NCI-H2081 treated with DMSO at 0.1 percent for 48 hours (cell line): ENCODE measurements around the gene HIRIP3.
A peak's percentile ranks its signal among the peaks of the same experiment; 100 is the strongest.
"Not testable (repeated sequence)": the region's sequence is repeated elsewhere in the genome, so short reads cannot be mapped to it uniquely, and the experiment has no call there.

ENCODE experiments used
- DNase-seq: peaks from one replicate; lab custom pipeline; 2025; lab: John Stamatoyannopoulos, UW

The HIRIP3 gene, protein sequence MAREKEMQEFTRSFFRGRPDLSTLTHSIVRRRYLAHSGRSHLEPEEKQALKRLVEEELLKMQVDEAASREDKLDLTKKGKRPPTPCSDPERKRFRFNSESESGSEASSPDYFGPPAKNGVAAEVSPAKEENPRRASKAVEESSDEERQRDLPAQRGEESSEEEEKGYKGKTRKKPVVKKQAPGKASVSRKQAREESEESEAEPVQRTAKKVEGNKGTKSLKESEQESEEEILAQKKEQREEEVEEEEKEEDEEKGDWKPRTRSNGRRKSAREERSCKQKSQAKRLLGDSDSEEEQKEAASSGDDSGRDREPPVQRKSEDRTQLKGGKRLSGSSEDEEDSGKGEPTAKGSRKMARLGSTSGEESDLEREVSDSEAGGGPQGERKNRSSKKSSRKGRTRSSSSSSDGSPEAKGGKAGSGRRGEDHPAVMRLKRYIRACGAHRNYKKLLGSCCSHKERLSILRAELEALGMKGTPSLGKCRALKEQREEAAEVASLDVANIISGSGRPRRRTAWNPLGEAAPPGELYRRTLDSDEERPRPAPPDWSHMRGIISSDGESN

DNA sequence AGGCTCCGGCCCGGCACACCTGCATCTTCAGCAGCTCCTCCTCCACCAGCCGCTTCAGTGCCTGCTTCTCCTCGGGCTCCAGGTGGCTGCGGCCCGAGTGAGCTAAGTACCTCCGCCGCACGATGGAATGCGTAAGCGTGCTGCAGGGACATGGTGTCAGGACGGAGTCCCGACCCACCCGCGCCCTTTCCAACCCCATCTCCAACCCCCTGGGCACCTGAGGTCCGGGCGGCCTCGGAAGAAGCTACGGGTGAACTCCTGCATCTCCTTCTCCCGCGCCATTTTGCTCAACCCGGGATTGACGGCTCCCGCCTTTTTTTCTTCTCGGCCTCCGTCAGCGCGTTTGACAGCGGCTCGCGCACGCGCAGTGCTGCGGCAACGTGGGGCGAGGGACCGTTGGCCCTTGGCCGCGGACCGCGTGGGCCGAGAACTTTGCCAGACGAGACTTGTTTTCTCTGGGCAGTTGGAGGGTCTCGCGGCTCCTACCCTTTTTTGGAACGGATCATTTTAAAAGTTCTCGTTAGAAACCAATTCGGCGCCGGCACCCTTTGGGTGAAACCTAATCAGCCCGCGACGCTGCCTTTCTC lies at the start of gene HIRIP3:
Gene HIRIP3 (minus strand): TSS at position 294 of the 587 bp plus-strand sequence. CDS start 12 bp downstream, at position 282.
- peak; percentile 26 for DNase-seq

DNA sequence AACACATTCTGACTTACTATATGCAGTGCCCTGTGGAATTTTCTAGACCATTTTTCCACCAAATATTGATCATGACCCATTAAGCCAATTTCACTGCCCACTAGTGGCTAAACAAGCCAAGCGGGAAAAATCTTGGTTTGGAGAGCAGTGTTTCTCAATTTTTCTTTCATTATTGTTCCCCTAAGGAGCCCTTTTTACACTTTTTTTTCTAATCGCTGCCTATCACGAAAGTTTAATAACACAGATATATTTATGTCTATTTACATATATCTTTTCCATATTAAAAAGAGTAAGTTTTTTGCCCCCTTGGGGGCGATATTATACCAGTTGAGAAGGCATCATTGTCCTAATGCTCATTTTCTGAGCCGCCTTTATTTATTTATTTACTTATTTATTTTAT lies 46.4 kb upstream of the HIRIP3 start:
- DNase-seq: no peak

DNA sequence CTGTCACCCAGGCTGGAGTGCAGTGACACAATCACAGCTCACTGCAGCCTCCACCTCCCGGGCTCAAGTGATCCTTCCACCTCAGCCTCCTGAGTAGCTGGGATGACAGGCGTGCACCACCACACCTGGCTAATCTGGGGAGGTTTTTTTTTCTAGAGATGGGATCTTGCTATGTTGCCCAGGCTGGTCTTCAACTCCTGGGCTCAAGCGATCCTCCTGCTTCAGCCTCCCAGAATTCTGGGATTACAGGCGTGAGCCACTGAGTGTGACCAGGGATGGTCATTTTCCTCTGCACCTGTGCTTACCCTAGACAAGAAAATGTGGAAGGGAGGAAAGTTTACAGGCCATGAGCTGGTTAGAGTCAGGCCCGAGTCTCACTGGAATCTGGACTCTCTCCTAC lies 45.3 kb upstream of the HIRIP3 start:
- not testable (repeated sequence) for DNase-seq

DNA sequence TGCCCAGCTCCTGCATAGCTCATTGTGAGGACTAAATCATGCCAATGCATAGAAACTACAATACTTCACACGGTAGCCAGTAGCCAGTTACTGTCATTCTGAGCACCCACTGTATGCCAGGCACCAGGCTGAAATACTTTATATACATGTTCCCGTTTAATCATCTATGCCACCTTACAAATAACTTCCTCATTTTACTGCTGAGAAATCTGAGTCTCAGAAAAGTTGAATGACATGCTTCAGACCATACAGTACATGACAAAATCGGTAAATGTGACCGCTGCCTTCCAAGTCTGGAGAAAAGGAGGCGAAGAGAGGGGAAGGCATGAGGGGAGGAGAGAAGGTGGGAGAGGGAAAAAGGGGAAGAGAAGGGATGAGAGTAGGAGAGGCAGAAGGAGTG lies 44.8 kb upstream of the HIRIP3 start:
- no peak for DNase-seq

DNA sequence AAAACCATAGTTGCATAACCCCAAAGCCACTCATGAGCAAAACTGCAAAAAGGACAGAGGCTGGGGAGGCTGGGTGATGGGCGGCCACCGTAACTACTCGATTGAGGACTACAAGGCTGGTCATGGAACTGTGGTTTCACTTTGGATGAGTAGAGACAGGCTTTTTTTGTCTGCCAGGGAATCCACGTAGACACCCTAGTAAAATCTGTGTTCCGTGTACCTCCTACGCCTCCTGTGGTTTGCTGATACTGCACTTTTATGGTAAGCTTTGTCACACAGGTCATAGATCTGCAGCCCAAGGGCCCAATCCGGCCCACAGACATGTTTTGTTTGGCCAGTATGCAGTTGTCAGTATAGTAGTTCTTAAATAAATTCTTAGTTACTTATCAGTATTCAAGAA lies 37.9 kb upstream of the HIRIP3 start:
- no peak for DNase-seq

DNA sequence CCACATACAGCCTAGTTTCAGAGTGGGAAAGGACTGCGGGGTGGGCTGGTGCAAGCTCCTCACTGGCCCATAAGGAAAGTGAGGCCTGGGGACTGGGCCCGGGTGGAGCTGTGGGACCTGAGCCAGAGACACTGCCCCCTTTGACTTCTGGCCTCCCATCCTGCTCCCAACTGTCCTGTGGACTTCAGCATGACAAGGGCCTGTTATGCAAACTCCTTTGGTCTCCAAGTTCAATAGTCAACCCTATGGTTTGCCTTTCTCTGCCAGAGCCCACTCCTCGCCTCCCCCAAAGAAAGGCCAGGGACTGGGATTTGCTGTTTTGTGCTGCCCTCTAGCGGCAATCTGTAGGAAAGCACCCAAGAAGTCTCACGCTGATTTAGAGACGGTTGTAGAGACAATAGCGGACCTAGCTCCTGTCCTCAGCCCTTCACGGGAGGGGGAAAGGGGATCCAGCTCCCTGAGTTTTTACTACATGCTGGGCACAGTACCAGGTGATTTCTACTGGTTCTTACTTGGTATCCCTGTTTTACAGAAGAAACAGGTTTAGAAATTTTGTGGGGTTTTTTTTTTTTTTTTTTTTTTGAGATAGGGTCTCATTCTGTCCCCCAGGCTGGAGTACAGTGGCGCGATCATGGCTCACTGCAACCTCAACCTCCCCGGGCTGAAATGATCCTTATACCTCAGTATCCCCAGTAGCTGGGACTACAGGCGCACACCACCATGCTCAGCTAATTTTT lies 36.8 kb upstream of the HIRIP3 start:
- DNase-seq: no peak

DNA sequence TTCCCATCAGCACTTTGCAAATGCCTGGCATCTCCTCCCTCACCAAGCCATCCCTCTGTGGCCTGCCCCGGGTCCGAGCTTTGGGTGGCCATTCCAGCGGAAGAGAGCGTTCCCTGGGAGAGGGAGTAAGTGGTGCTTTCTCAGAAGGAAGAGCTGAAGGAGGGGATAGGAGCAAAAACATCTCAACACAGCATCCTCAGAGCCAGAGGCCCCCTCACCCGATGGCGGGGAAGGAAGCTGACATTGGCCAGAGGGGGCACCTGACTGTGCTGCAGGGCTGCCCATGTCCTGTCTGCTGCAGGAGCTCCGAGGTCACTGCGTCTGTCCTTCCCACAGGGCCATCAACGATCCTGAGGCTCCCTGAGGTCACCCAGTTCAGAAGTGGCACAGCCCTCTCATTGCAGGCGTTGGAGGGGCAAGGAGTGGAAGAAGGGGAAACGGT lies 36.1 kb upstream of the HIRIP3 start:
- DNase-seq: no peak

DNA sequence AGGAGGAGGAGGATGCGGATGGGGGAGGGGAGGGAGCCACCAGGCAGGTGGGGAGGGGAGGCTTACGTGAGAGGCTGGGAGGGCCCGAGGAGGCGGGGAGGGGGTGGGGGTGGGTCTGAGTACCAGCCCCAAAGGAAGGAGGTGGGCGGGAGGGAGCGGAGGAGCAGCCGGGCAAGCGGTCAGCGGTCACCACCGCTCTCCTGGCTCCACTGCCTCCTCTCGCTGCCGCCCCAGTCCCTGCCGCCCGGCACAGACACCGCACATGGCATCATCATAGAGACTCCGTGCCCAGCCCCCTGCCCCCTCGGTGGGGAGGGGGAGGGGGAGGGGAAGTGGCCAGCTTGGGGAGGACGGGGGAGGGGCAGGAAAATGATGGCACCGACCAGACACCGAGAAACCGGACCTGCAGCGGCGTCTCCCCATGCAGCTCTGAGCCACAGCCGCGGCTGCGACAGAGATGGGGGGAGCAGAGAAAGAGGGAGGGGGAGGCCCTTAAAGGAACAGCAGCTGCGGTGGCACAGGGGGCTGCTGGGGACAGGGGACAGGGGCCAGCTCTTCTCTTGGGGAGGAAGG lies 35.5 kb upstream of the HIRIP3 start, which contains the start of gene TLCD3B:
Gene TLCD3B (minus strand): TSS at position 431 of the 573 bp plus-strand sequence. CDS start 744 bp downstream, outside the sequence.
- no peak for DNase-seq

DNA sequence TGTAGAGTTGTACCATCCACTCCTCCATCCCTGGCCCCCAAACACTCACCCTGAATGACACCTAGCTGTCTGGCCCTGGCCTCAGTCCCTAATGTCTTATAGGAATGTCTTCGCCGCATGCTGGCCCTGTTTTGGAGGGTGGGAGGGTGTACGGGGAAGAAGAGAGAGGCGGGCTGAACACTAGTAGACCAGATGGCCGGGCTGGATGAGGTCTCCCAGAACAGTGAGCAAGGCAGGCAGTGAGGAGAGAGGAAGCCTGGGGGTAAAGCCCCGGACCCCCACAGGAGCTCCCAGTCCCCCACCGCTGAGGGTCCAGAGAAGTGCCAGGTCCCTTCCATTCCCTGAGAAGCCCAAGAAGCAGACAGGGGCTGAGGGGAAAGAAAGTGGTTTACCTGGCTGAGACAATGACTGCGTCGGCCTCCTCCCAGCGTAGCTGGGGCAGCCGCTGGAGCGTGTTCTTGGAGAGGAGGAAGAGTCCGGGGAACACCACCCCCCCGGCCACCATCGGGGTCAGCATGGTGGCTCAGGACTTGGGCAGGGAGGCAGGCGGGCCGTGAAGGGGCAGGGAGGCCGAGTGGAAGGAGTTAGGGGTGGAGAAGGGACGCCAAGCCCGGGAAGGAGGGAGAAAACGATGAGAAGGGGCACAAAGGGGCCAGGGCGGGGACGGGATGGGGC lies 34.7 kb upstream of the HIRIP3 start:
- DNase-seq: no peak

DNA sequence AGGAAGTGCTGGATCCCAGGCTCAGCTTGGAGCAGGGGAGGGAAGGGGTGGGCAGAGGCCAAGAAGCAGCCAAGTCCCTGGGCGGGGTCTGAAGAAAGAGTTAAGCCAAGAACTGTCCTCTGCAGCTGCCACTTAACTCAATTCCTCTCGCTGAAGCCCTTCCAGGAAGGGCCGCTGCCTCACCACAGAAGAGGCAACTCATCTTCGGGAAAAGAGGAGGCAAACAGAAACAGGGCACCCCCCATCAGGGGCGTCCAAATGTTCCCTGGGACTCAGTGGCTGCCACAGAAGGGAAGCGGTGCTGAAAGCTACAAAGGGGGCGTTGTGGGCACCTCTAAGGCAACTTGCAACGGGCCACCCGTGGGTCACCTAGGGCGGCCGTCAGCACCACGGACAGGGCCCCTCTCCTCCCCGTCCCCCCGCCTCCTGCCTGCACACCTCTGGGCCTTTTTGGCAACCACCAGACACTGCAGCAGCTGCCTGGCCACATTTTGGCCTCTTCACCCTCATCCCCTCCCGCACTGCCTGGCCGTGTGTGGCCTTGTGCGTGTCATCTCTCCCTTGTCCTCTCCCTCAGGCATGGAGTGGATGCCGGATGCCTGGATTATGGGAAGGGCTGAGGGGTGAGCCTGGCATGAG lies 33.1 kb upstream of the HIRIP3 start:
- no peak for DNase-seq

DNA sequence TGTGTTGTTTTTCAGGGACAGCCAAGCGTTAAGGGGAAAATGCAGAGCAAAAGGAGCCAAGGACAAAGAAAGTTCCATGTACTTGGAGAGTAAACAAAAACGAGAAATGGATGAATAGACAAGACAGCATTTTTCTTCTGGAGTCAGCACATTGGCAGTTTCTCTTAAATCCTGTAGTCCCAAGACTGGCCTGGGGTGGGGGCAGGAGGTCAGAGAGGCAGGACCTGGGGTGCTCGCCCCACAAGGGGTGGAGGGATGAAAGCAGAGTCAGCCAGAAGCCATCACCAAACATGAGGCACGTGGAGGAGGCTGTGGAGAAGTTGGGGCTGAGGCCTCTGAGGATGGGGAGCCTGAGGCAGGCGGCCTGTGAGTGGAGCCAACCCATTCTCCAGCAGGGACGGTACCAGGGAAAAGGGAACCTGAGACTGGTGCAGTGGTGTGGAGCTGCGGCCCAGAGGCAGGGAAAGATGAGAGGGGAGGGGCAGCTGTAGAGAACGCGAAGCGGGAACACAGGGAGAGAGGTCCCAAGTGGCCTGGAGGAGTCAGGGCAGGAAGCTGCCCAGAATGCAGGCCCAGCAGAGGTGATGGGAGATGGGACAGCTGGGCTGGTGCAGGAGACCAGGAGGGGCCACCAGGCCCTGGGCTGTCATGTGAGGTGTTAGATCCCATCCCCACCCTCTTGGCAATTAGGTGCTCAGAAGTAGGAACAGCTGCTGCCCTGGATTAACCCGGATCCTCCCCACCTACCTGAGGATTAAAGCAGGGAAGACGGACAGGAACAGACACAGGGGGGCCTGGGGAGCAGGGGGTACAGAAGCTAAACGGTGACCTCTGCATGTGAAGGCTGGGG lies 32.4 kb upstream of the HIRIP3 start:
- DNase-seq: no peak

DNA sequence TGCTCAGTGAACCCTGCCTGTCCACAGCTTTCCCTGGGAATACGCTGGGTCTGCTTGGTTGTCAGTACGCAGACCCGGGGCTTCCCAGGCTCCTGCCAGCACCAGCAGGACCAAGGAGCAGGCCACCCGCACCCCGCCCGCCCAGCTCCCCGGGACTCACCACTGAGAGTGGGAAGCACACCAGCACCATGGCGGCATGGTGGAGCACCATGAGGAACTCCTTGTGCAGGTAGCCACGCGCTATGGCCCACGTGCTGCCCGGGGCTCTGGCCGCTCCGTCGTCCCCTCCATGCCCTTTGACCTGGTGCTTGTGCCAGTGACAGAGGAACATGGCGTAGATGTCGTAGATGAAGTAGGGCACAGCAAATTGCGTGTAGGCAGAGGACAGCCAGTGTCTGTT lies 31.0 kb upstream of the HIRIP3 start:
- DNase-seq: no peak

DNA sequence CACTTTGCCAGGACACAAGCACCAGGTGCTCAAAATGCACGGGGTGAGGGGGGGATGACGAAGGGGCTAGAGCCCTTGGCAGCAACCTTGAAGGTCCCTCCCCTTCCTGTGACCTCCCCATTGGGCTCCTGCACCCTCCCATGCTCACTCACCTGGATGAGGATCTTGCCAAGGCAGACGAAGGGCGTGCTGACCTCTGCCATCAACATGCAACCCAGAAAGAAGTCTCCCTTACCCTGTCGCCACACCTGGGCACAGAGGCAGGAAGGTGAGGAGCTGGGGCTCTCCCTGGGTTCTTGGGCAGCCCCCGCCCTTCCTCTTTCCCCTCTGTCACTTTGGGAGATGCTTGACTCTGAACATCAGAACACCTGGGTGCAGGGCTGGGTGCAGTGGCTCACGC lies 30.2 kb upstream of the HIRIP3 start:
- no peak for DNase-seq

DNA sequence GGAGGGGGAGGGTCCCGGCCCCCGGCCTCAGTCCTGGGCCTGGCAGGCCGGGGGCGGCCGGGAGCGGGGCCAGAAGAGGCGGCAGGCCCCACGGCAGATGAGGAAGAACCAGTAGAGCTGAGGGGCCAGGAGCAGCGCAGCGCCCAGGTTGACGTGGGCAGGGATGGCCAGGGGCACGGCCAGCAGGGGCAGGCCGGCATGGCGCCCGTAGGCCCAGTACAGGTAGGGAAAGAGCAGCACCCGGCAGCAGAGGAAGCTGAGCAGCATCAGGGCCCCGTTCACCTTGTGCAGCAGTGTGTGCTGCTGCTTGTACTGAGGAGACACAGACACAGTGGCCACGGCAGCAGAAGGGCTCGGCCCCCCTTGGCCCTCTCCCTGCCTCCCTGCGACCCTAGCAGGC lies 29.7 kb upstream of the HIRIP3 start:
- no peak for DNase-seq

DNA sequence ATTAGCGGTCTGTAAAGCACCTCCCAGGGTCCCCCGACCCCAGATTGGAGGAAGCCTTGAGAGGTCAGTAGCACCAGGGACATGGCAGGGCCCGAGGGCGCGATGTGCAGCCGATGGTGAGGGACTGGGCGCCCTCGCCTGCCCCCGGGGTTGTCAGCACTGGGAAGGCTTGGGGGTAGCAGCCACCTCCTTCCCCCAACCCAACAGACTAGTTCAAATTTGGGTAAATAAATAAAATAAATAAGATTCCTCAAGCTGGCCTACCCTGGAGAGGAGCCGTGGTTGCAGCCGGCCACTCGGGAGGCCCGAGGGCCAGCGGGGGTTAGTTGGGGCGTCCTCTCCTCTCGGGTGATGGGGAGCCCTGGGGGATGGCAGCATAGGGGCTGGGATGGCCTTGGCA lies 29.0 kb upstream of the HIRIP3 start:
- DNase-seq: no peak

DNA sequence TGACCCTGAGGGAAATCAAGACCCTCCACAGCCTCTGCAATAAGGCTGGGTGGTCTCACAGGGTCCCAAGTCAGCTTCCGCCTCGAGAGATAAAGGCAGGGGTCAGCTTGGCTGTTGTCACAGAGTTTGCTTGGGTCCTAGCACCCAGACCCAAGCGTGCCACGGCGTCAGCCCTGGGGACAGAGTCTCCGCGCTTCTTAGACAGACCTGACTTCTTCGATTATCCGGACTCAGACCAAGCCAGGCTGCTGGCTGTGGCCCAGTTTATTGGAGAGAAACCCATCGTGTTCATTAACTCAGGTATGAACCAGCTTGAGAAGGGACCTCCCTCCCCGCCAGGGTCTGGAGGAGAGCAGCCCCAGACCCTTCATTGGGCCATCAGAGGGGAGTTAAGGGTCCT lies 28.2 kb upstream of the HIRIP3 start:
- no peak for DNase-seq

DNA sequence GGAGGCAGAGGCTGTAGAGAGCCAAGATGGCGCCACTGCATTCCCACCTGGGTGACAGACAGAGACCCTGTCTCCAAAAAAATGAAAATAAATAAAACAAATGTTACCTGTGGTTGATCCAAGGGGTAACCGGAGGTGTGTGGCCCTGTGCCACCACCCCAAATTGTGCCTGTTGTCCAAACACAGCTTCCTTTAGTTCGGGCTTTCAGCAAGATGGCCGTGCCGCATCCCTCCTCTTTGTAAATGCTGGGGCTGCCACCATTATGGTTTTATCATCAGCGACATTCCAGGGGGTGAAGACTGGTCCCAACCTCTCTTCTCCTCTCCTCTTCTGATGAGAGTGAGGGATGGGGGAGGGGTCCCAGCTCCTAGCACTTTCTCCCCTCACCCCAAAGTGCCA lies 27.5 kb upstream of the HIRIP3 start, which contains the start of gene C16orf92:
Gene C16orf92 (plus strand): TSS at position 312 of the 400 bp plus-strand sequence. CDS start 143 bp downstream, outside the sequence.
- DNase-seq: no peak

DNA sequence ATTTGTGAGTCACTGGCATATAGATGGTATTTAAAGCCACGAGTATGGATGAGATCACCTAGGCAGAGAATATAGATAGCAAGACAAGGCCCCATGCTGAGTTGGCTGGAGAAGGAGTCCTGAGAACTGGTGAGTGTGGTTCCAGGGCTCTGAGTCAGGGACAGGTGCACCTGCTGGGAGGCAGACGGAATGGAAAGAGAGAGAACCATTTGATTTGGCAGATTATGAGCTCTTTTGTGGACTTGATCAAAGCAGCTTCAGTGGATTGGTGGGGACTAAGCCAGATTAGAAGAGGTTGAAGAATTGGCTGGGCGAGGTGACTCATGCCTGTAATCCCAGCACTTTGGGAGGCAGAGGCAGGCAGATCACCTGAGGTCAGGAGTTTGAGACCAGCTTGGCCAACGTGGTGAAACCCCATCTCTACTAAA lies 23.3 kb upstream of the HIRIP3 start:
- no peak for DNase-seq

DNA sequence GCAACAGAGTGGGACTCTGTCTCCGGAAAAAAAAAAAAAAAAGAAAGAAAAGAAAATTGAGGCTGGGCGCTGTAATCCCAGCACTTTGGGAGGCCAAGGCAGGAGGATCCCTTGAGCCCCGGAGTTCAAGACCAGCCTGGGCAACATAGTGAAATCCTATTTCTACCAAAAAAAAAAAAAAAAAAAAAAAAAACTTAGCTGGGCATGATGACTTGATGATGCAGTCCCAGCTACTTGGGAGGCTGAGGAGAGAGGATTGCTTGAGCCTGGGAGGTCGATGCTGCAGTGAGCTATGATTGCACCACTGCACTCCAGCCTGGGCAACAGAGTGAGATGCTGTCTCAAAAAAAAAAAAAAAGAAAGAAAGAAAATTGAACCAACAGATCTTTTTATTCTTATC lies 22.5 kb upstream of the HIRIP3 start:
- not testable (repeated sequence) for DNase-seq

DNA sequence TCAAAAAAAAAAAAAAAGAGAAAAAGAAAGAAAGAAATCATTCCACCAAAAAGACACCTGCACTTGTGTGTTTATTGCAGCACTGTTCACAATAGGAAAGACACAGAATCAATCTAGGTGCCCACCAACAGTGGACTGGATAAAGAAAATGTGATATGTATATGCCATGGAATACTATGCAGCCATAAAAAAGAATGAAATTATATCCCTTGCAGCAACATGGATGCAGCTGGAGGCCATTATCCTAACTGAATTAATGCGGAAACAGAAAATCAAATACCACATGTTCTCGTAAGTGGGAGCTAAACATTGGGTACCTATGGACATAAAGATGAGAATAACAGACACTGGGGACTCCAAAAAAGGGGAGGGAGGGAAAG lies 21.9 kb upstream of the HIRIP3 start:
- DNase-seq: no peak
